Measurements from ENCODE around the gene CCDC137.

Gene CCDC137

DNA sequence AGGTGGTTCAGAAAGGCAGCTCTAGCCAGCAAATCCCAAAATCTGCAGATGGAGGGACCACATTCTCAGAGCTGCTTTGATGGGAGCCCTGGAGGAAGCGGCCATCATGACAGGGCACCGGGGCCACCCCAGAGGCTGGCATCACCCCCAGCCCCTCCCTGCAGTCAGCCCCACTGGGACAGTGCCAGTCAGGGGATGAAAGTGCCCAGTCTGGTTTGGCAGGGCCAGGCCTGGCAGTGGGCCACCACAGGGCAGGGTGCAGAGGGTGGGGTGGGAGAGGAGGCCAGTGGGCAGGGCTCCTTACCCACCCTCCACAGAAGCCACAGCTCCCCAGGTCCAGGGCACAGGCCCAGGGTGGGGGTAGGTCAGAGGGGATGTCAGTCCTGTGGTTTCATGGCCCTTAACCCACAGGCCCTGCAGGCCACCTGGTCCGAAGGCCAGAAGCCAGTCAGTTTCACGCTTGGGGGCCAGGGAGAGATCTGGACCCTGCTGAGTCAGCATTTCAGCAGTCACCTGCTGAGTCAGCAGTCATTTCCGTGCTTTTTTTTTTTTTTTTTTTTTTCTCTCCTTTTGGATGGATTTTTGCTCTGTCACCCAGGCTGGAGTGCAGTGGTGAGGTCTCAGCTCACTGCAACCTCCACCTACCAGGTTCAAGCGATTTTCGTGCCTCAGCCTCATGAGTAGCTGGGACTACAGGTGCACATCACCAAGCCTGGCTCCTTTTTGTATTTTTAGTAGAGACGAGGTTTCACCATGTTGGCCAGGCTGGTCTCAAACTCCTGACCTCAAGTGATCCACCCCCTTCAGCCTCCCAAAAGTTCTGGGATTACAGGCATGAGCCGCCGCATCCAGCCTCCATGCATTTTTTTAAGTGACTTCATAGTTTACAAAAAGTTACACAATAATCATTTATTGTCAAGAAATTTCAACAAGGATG lies 55.9 kb downstream of the CCDC137 start:
- H3K36me3 Mint-ChIP-seq (ENCODE audit: low read depth) = no peaks in the 10 kb centered on the region
- H3K9me3 Mint-ChIP-seq = no peaks in the 10 kb centered on the region
- TF ChIP-seq, protein P1, sequence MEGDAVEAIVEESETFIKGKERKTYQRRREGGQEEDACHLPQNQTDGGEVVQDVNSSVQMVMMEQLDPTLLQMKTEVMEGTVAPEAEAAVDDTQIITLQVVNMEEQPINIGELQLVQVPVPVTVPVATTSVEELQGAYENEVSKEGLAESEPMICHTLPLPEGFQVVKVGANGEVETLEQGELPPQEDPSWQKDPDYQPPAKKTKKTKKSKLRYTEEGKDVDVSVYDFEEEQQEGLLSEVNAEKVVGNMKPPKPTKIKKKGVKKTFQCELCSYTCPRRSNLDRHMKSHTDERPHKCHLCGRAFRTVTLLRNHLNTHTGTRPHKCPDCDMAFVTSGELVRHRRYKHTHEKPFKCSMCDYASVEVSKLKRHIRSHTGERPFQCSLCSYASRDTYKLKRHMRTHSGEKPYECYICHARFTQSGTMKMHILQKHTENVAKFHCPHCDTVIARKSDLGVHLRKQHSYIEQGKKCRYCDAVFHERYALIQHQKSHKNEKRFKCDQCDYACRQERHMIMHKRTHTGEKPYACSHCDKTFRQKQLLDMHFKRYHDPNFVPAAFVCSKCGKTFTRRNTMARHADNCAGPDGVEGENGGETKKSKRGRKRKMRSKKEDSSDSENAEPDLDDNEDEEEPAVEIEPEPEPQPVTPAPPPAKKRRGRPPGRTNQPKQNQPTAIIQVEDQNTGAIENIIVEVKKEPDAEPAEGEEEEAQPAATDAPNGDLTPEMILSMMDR (IDR thresholded peaks at IDR 0.05; ENCODE audit: unreplicated experiment in 3 of 3) = no peak
- peaks cover 3% of the 10 kb centered on the region for H3K27me3 Mint-ChIP-seq (ENCODE audit: low read depth)
- no peak overlapping the region for H3K4me3 Mint-ChIP-seq
- H3K27ac Mint-ChIP-seq = no peak overlapping the region
- H3K4me1 Mint-ChIP-seq = no peaks in the 10 kb centered on the region

Data from nephron (organoid).